ENCODE data around the gene RPL27A. TPM values are rescaled to one million over a fixed set of nuclear protein-coding genes. Genes with fewer than 3 reads are reported as not detected.

Gene RPL27A
- total RNA-seq, 1 experiment from 2014 or later: 1,055 TPM

GRCh38 chr11:8723711-8724110 lies 41.1 kb downstream of the RPL27A start:
- TF ChIP-seq ELF1 (IDR thresholded peaks at IDR 0.05; ENCODE audit: borderline replicate concordance, low read depth) (no peak), EGR1 (IDR thresholded peaks at IDR 0.05; ENCODE audit: low read depth) (no peak), FOSL1 (IDR thresholded peaks at IDR 0.05; ENCODE audit: low read depth) (no peak), YY1 (IDR thresholded peaks at IDR 0.05; ENCODE audit: extremely low read depth, insufficient replicate concordance, low read depth, low read length) (no peak), EZH2 (IDR thresholded peaks at IDR 0.05) (no peak), ZBTB33 (IDR thresholded peaks at IDR 0.05; ENCODE audit: extremely low read depth, insufficient replicate concordance, low read length) (no peak), TCF7L2 (IDR thresholded peaks at IDR 0.05; ENCODE audit: borderline replicate concordance, extremely low read depth, insufficient read depth, insufficient read length) (no peak)
- TF ChIP-seq, protein P1, sequence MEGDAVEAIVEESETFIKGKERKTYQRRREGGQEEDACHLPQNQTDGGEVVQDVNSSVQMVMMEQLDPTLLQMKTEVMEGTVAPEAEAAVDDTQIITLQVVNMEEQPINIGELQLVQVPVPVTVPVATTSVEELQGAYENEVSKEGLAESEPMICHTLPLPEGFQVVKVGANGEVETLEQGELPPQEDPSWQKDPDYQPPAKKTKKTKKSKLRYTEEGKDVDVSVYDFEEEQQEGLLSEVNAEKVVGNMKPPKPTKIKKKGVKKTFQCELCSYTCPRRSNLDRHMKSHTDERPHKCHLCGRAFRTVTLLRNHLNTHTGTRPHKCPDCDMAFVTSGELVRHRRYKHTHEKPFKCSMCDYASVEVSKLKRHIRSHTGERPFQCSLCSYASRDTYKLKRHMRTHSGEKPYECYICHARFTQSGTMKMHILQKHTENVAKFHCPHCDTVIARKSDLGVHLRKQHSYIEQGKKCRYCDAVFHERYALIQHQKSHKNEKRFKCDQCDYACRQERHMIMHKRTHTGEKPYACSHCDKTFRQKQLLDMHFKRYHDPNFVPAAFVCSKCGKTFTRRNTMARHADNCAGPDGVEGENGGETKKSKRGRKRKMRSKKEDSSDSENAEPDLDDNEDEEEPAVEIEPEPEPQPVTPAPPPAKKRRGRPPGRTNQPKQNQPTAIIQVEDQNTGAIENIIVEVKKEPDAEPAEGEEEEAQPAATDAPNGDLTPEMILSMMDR (IDR thresholded peaks at IDR 0.05 in 2 of 3, conservative IDR thresholded peaks at IDR 0.05 in 1 of 3; ENCODE audit: borderline replicate concordance in 1 of 3, insufficient read depth in 1 of 3, low read depth in 2 of 3, low read length in 2 of 3): no peak
- TF ChIP-seq, protein P2, sequence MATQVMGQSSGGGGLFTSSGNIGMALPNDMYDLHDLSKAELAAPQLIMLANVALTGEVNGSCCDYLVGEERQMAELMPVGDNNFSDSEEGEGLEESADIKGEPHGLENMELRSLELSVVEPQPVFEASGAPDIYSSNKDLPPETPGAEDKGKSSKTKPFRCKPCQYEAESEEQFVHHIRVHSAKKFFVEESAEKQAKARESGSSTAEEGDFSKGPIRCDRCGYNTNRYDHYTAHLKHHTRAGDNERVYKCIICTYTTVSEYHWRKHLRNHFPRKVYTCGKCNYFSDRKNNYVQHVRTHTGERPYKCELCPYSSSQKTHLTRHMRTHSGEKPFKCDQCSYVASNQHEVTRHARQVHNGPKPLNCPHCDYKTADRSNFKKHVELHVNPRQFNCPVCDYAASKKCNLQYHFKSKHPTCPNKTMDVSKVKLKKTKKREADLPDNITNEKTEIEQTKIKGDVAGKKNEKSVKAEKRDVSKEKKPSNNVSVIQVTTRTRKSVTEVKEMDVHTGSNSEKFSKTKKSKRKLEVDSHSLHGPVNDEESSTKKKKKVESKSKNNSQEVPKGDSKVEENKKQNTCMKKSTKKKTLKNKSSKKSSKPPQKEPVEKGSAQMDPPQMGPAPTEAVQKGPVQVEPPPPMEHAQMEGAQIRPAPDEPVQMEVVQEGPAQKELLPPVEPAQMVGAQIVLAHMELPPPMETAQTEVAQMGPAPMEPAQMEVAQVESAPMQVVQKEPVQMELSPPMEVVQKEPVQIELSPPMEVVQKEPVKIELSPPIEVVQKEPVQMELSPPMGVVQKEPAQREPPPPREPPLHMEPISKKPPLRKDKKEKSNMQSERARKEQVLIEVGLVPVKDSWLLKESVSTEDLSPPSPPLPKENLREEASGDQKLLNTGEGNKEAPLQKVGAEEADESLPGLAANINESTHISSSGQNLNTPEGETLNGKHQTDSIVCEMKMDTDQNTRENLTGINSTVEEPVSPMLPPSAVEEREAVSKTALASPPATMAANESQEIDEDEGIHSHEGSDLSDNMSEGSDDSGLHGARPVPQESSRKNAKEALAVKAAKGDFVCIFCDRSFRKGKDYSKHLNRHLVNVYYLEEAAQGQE (IDR thresholded peaks at IDR 0.05; ENCODE audit: low read depth): no peak
- Histone ChIP-seq H3K27me3 (ENCODE audit: insufficient read depth, low read length) (no peaks in the 10 kb centered on the region), H3K9me3 (ENCODE audit: control insufficient read depth in 1 of 2, insufficient read depth in 1 of 2, low read depth in 1 of 2, low read length in 2 of 2) (no peaks in the 10 kb centered on the region), H2AFZ (ENCODE audit: low read depth, low read length, poor library complexity, severe bottlenecking) (no peak overlapping the region), H4K20me1 (ENCODE audit: insufficient read depth) (no peaks in the 10 kb centered on the region), H3K4me3 (replicated peaks in 1 of 2; ENCODE audit: low read depth in 1 of 2, low read length in 2 of 2) (no peak overlapping the region), H3K36me3 (ENCODE audit: control insufficient read depth in 1 of 2, insufficient read depth in 2 of 2, low read length in 2 of 2) (no peaks in the 10 kb centered on the region), H3K9ac (ENCODE audit: low read length) (no peak overlapping the region), H3K79me2 (ENCODE audit: insufficient read depth, low read length) (no peaks in the 10 kb centered on the region), H3K27ac (ENCODE audit: low read depth, low read length) (no peak overlapping the region), H3K9me2 (ENCODE audit: insufficient read depth) (no peaks in the 10 kb centered on the region), H3K4me1 (ENCODE audit: control insufficient read depth in 1 of 2, insufficient read depth in 2 of 2, low read length in 2 of 2) (peaks cover 35 to 48% of the 10 kb centered on the region in 2 experiments), H3K4me2 (ENCODE audit: low read length) (no peak overlapping the region)
- ChIA-PET POLR2A (no interaction called here), CTCF (no interaction called here), RAD21 (ENCODE audit: low non-redundant PET in 1 of 2, low total read pairs in 2 of 2, uncharacterized antibody in 2 of 2, unreplicated experiment in 2 of 2) (no interaction called here)
- BruUV-seq (replicated peaks): no TSS peak
- no peak for DNase-seq (ENCODE audit: low read depth, low spot score)
- intact Hi-C loops (cut with micrococcal nuclease): no loop called here
- ATAC-seq: no peak
